Embryonic facial prominence (tissue), 1 donor: ENCODE data around the gene TMEM44.
"Not testable (repeated sequence)": the region's sequence is repeated elsewhere in the genome, so short reads cannot be mapped to it uniquely, and the experiment has no call there.

ENCODE experiments used
- DNase-seq: peaks from one replicate; pipeline ENCODE4 v3.0.0-alpha.2; 2016; ENCODE audit errors: extremely low spot score

Gene TMEM44

DNA sequence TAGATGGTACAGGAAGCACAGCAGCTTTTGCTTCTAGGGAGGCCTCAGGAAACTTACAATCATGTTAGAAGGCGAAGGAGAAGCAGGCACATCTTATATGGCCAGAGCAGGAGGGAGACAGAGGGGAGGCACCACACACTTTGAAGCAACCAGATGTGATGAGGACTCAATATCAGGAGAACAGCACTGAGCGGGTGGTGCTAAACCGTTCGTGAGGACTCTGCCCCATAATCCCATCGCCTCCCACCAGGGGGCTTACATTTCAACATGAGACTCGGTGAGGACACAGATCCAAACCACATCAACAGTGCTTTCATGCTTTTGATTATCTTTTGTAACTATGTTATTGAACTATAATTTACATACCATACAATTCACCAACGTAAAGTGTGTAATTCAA, 7.6 kb upstream of the TMEM44 start:
- no peak for DNase-seq

- no peak for DNase-seq
These were observed 5.9 kb upstream of the TMEM44 start for GRCh38 chr3:194638991-194639605.

DNA sequence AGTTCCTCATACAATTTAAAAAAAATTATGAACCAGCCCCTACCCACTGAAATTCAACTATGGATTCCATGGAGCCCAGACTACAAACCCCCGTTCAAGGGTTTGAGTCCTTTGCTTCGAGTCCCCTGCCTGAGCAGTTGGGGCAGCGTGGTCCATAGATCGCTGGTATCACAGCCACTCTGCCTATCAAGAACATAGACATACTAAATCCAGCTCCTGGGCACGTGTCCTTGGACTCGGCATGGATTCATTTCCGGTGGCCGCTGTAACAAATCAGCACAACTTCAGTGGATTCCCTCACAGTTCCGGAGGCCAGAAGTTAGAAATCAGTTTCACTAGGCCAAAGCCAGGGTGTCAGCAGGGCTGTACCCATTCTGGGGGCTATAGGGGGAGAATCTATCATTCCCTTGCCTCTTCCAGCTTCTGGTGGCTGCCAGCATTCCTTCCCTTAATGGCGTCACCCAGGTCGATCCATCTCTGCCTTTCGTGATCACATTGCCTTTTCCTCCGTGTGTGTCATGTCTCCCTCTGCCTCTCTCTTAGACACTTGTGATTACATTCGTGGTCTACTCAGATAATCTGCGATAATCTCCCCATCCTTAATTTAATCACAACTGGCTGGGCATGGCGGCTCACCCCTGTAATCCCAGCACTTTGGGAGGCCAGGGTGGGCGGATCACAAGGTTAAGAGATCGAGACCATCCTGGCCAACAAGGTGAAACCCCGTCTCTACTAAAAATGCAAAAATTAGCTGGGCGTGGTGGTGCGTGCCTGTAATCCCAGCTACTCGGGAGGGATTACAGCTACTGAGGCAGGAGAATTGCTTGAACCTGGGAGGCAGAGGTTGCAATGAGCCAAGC, 4.6 kb upstream of the TMEM44 start:
- no peak for DNase-seq

DNA sequence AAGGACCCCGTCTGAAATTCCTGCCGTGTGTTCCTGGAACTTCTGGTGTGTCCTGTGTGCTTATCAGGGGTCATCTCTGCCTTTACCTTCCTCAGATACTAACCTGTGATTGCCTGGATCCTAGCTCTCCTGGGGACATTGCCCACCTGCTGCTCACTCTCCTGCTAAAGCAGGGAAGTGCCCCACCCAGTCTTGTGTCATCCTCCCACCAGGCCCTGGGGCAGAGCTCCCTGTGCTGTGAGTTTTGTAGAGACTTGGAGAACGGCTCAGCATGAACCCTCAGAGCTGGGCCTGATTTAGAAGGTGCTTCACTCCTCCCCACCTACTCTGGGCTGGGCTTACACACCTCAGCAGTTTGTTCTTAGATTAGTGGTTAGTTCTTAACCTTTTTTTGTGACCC, 3.8 kb upstream of the TMEM44 start:
- DNase-seq, result no peak

- peak; percentile 25 for DNase-seq
These were observed 340 bp downstream of the TMEM44 start for GRCh38 chr3:194632809-194633348.

GRCh38 chr3:194632226-194632808, 902 bp downstream of the TMEM44 start:
- no peak for DNase-seq

DNA sequence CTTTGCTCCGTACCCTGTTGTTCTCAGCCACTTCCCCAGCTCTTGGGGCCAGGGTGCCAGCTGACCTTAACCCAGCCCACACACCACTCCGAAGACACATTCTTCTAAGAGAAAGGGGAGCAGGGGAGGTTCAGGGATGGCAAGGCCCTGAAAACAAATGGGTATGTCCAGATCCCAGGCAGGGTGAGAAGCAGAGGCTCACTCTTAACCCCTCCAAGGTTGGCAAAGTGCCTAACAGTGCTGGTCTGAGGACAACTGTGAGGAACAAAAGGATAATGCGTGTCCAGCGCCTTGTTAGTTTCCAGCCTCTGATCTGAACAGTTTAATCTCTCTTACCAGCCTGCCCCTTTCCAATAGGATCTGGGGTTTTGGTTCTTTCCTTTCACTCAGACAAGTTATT, 1.5 kb downstream of the TMEM44 start:
- no peak for DNase-seq

GRCh38 chr3:194630681-194631080, 2.5 kb downstream of the TMEM44 start:
- DNase-seq, result not testable (repeated sequence)

GRCh38 chr3:194624956-194625355, 8.3 kb downstream of the TMEM44 start:
- DNase-seq, result no peak

DNA sequence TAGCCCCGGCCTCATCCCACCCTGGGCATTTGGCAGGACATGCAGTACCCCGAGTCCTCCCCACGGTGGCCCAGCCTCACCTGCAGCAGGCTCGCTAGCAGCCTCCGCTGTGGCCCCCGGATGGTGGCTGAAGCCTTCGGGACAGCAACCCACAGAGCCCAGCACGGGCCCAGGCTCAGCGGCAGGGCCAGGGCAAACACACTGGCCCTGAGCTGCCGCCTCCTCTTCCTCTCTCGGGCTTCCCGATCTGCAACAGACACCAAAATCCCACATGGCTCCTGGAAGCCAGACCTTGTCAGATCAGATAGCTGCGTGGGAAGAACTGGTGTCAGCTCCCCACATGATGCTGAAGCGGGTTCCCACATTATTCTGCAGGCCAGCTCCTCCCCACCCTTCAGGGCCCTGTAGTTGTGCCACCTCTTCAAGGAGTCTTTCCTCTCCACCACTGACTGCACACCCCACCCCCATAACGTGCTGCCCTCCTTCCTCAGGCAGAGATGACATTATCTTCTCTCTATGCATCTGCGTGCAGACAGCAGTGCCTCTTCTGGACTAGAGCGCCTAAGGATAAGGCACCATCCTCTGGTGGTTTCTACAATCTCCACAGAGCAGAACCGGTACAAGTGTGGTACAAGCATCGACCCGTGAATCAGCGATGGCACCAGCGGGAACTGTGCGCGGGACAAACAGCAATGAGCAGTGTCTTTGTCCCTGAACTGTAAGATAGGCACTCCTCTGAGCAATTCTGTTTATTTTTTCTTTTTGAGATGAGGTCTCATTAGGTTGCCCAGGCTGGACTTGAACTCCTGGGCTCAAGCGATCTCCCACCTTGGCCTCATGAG, 9.5 kb downstream of the TMEM44 start:
- no peak for DNase-seq

DNA sequence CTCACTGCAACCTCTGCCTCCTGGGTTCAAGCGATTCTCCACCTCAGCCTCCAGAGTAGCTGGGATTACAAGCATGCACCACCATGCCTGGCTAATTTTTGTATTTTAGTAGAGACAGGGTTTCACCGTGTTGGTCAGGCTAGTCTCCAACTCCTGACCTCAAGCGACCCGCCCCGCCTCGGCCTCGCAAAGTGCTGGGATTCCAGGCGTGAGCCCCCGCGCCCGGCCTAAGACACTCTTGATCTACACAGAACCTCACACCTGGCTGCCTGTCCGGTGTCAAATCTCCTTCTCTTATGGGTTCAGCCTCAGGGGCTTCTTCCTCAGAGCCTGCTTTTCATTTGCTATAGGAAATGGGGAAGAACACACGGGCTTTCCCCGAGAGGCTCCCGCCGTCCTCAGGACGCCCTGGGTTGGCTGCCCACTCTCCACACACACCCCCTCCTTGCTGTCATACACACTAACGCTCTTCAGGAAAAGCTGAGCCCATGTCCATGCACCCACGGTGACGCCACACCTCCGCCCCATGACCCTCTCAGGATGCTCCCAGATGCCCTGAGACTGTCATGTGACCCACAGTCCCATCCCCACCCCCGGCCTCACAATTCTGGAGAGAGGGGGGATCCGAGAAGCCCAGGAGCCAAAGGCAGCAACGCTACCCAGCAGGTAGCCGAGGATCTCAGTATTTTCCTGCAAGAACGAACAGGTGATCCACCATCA, 10.4 kb downstream of the TMEM44 start:
- no peak for DNase-seq

DNA sequence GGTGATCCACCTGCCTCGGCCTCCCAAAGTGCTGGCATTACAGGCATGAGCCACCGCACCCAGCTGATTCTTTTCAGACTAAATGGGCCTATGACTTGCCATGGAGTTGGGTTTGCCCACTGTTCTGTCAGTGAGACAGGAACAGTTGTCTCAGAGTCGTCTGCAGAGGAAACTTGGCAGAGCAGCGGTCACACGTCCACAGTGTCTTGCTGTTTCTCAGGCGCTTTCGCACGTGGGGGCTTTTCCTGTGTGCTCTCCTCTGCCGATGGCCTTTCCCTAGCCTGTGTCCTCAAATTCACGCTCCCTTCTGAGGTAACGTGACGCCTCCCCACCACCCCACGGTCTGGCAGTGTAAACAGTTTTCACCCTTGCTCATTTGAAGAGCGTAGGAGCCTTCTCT, 11.3 kb downstream of the TMEM44 start:
- DNase-seq, result no peak

DNA sequence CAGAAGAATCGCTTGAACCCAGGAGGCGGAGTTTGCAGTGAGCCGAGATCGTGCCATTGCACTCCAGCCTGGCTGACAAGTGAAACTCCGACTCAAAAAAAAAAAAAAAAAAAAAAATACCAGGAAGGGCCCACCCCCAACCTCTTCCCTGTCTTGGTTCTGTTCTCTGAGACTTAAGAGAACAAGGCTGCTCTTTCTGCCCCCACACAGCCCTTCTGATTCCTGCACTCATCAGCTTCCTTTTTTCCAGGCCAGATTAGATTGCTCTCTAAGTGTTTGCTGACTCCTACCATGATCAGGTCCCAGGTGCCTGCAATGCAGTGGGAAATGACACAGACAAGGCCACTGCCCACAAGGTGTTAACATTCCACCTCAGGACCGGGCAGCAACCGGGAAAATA, 13.0 kb downstream of the TMEM44 start:
- DNase-seq, result no peak

DNA sequence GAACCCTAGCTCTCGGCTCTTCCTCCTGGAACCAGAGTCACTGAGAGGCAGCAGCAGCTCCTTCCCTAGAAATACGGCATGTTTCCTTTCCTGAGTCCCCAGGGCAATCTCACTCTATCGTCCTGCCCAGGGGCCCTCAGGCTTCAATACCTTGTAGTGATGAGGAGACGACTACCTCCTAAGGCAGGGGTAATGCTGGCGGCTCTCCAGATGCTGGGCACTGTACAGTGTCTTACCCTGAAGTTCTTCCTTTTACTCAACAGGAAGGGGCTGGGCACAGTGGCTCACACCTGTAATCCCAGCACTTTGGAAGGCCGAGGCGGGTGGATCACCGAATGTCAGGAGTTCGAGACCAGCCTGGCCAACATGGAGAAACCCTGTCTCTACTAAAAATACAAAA, 13.5 kb downstream of the TMEM44 start:
- no peak for DNase-seq

DNA sequence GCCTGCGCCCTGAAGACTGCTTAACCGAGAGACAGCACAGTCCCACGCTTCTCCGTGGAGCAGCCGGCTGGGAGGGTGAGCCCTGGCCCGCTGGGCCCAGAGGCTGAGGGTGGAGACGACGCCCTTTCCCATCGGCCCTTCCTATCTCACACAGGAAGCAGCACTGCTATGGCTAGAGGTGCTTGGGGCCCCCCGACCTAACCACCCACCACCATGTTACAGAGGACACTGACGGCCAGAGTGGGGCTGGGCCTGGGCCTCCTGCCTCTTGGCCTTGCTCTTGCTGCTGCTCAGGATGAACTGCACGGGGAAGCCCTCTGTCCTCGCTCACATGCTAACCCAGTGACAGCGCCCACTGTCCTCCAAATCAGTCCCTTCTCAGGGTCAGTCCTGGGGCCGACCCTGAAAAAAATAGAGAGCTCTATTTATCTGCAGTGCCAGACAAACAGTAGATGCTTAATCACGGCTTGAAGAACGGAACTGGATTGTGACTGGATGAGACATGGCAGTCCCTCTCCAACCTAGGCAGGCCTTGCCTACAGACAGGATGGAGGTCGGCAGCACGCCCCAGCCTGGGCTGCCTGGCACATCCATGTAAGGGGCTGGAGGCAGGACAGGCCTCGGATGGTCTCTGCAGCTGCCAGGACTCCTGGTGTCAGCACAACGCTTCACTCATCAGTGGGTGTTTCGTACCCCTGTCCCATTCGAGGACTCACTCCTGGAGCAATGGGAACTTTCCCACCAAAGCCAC, 14.2 kb downstream of the TMEM44 start:
- no peak for DNase-seq

DNA sequence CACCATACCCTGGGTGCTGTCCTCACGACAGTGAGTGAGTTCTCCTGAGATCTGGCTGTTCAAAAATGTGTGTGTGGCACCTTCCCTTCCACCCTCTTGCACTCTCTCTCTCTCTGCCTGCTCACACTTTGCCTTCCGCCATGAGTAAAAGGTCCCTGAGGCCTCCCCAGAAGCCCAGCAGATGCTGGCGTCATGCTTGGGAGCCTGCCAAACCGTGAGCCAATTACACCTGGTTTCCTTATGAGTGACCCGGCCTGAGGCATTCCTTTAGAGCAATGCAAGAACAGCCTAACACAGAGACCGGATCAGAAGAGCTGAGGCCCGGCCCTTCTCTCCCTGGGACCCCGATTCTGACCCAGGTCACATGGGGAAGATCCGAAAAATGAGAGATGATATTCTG, 15.4 kb downstream of the TMEM44 start:
- no peak for DNase-seq

DNA sequence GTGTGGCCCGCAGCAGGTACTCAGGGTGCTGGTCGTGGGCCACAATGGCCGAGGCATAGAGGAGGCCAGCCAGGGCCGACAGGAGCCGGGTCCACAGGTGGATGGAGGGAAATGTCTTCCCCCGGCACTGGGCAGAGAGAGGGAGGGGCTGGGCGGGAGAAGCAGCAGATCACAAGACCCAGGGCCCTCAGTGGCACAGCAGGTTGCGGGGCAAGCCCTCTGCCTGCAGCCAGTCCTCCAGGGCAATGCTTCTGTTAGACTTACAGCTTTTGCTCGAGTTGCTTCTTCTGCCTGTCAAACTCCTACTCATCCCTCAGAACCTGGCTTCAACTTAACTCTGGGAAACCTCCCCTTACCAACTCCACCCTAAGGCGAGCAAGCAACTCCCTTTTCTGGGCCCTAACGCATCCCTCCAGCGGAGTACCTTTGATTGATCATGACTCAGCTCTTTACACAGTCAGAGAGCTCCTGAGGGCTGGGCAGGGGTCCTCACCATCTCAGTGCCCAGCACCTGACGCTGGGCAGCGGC, 16.0 kb downstream of the TMEM44 start:
- no peak for DNase-seq

DNA sequence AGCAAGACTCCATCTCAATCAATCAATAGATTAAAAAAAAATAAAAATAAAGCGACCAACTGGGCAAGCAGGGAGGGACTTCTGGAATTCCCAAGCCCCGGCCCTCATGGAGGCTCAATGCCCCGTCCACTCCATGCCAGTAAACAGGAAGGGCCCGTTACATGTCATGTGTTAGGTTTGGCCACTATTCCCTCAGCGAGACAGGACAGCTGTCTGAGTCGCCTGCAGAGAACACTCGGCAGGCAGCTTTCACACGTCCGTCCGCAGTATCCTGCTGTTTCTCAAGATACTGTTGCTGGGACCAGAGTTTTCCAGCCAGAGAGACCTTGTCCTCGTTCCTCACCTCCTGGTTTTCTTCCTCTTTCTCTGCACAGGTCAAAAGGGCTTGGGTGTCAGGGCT, 18.0 kb downstream of the TMEM44 start:
- no peak for DNase-seq

DNA sequence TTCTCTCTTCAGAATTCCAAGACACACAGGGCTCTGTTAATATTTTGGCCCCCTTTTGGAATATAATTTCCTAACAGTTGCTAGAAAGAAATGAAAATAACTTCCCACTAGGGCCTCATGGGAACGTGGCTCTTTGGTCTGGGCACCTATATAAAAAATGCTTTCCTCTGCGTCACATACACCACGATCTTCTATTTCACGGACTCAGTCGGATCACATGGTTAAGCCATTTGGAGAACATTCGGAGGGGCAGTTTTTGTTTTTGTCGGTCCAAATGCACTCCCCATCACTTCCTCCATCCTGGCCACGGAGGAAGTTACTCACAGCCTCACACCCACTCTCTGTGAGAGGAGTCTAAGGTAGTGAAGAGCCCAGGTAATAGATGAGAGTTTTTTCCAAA, 21.0 kb downstream of the TMEM44 start:
- no peak for DNase-seq

- DNase-seq, result no peak
These were observed 22.5 kb downstream of the TMEM44 start for GRCh38 chr3:194610689-194611088.
